Osteoblast (primary cell): ENCODE results near the gene TIMM13. TPM values are rescaled to one million over a fixed set of nuclear protein-coding genes. Genes with fewer than 3 reads are reported as not detected.

Experiments used
- DNase-seq: peaks from one replicate; pipeline ENCODE4 v3.0.0; 2011; ENCODE audit warnings: low spot score, mixed read lengths; ENCODE audit not compliant: insufficient read length; ENCODE audit errors: missing footprints
- H2AFZ ChIP-seq: 2 replicates; pipeline ENCODE4 v1.6.0; 2011; ENCODE audit warnings: mild to moderate bottlenecking, low read length
- H3K27ac ChIP-seq: 2 replicates; pipeline ENCODE4 v1.5.1; 2011; ENCODE audit warnings: mild to moderate bottlenecking, low read depth, low read length, moderate library complexity
- H3K27me3 ChIP-seq: 2 replicates; pipeline ENCODE4 v1.6.0; 2012; ENCODE audit warnings: mild to moderate bottlenecking, control low read depth, inconsistent platforms, low read length, moderate library complexity; ENCODE audit not compliant: insufficient read depth
- H3K36me3 ChIP-seq: 2 replicates; pipeline ENCODE4 v1.5.1; 2011; ENCODE audit warnings: mild to moderate bottlenecking, low read length, control low read depth, moderate library complexity; ENCODE audit not compliant: insufficient read depth
- H3K4me1 ChIP-seq: 2 replicates; pipeline ENCODE4 v1.5.1; 2011; ENCODE audit warnings: mild to moderate bottlenecking, low read length, control low read depth, moderate library complexity; ENCODE audit not compliant: insufficient read depth
- H3K4me2 ChIP-seq: 2 replicates; pipeline ENCODE4 v1.6.0; 2011; ENCODE audit warnings: mild to moderate bottlenecking, low read length; ENCODE audit not compliant: insufficient read depth
- H3K4me3 ChIP-seq: fragments of 200-600 bp; sonication (generic); 3 replicates; pipeline ENCODE4 v1.5.1; 2012; ENCODE audit warnings: mild to moderate bottlenecking, low read length, inconsistent platforms; ENCODE audit not compliant: insufficient read depth
- H3K79me2 ChIP-seq: 2 replicates; pipeline ENCODE4 v1.6.0; 2012; ENCODE audit warnings: mild to moderate bottlenecking, low read length, control low read depth, inconsistent platforms; ENCODE audit not compliant: insufficient read depth
- H3K9me3 ChIP-seq: 2 replicates; pipeline ENCODE4 v1.5.1; 2011; ENCODE audit warnings: low read depth, low read length, control low read depth
- H4K20me1 ChIP-seq: 2 replicates; pipeline ENCODE4 v1.6.0; 2012; ENCODE audit warnings: mild to moderate bottlenecking, low read length, control low read depth; ENCODE audit not compliant: insufficient read depth
- total RNA-seq: library from RNA; depleted of rRNA; stranded (reverse); fragments of >200 nt; gene quantifications from 2 replicates; pipeline ENCODE4 v1.2.3, GENCODE V29; 2012
- TF ChIP-seq, protein P1 (sequence below): IDR thresholded peaks from 2 replicates; pipeline ENCODE4 v1.5.1; 2011; ENCODE audit warnings: mild to moderate bottlenecking, low read depth, low read length, moderate library complexity; ENCODE audit errors: extremely low read depth

Gene TIMM13
- total RNA-seq, 1 donor = 27.9 TPM

- Histone ChIP-seq H3K27ac (no peak overlapping the region), H3K36me3 (no peaks in the 10 kb centered on the region), H3K27me3 (no peaks in the 10 kb centered on the region), H3K4me1 (peaks cover 9% of the 10 kb centered on the region), H2AFZ (no peak overlapping the region), H4K20me1 (no peaks in the 10 kb centered on the region), H3K4me2 (no peak overlapping the region), H3K9me3 (peaks cover 4% of the 10 kb centered on the region), H3K79me2 (no peaks in the 10 kb centered on the region), H3K4me3 (no peak overlapping the region)
- TF ChIP-seq, protein P1, sequence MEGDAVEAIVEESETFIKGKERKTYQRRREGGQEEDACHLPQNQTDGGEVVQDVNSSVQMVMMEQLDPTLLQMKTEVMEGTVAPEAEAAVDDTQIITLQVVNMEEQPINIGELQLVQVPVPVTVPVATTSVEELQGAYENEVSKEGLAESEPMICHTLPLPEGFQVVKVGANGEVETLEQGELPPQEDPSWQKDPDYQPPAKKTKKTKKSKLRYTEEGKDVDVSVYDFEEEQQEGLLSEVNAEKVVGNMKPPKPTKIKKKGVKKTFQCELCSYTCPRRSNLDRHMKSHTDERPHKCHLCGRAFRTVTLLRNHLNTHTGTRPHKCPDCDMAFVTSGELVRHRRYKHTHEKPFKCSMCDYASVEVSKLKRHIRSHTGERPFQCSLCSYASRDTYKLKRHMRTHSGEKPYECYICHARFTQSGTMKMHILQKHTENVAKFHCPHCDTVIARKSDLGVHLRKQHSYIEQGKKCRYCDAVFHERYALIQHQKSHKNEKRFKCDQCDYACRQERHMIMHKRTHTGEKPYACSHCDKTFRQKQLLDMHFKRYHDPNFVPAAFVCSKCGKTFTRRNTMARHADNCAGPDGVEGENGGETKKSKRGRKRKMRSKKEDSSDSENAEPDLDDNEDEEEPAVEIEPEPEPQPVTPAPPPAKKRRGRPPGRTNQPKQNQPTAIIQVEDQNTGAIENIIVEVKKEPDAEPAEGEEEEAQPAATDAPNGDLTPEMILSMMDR = no peak
- DNase-seq = peak; percentile 79
These were observed 46.1 kb downstream of the TIMM13 start for GRCh38 chr19:2381148-2381820.

DNA sequence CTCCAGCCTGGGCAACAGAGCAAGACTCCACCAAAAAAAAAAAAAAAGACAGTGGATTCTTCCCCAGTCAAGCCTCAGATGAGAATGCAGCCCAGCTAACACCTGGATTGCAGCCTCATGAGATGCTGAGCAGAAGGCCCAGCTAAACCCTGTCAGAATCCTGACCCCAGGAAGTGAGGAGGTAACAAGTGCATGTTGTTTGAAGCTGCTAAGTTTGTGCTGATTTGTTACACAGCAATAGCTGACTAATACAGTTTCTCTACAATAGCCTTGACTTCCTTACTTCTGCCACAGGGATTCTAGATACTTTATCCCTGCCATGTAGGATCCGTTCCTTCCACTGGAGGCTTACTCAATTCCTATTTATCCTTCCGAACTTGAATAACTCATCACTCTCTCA is 46.8 kb downstream of the TIMM13 start:
- H3K79me2 ChIP-seq = no peaks in the 10 kb centered on the region
- H3K4me2 ChIP-seq = no peak overlapping the region
- no peak overlapping the region for H3K27ac ChIP-seq
- H3K4me3 ChIP-seq = no peak overlapping the region
- no peak for DNase-seq
- H3K27me3 ChIP-seq = no peaks in the 10 kb centered on the region
- no peaks in the 10 kb centered on the region for H4K20me1 ChIP-seq
- H3K9me3 ChIP-seq = peaks cover 4% of the 10 kb centered on the region
- peaks cover 9% of the 10 kb centered on the region for H3K4me1 ChIP-seq
- TF ChIP-seq, protein P1 = no peak
- H2AFZ ChIP-seq = no peak overlapping the region
- H3K36me3 ChIP-seq = no peaks in the 10 kb centered on the region

GRCh38 chr19:2376784-2377519 is 50.4 kb downstream of the TIMM13 start:
- H2AFZ ChIP-seq = no peak overlapping the region
- H3K9me3 ChIP-seq = peaks cover 4% of the 10 kb centered on the region
- H4K20me1 ChIP-seq = no peaks in the 10 kb centered on the region
- TF ChIP-seq, protein P1 = no peak
- no peak overlapping the region for H3K4me3 ChIP-seq
- no peak overlapping the region for H3K27ac ChIP-seq
- no peaks in the 10 kb centered on the region for H3K27me3 ChIP-seq
- DNase-seq = peak; percentile 80
- H3K79me2 ChIP-seq = no peaks in the 10 kb centered on the region
- H3K4me1 ChIP-seq = no peaks in the 10 kb centered on the region
- no peak overlapping the region for H3K4me2 ChIP-seq
- no peaks in the 10 kb centered on the region for H3K36me3 ChIP-seq

Other genes starting within 250 kb of the TIMM13 start
- 32.1 and 43.4 TPM in 2 replicates for gene PLEKHJ1, start 191.3 kb downstream of the TIMM13 start, total RNA-seq
- 27.1 and 27.9 TPM in 2 replicates for gene SF3A2, start 190.8 kb downstream of the TIMM13 start, total RNA-seq
- gene AMH, start 178.3 kb downstream of the TIMM13 start, total RNA-seq = under 0.01 and 0.29 TPM in 2 replicates
- gene JSRP1, start 171.2 kb downstream of the TIMM13 start, total RNA-seq = 0.72 TPM in 1 of 2 replicates, not detected in the other
- gene PEAK3, start 145.4 kb downstream of the TIMM13 start, total RNA-seq = under 0.01 TPM in 1 of 2 replicates, not detected in the other
- gene LINGO3, start 119.4 kb downstream of the TIMM13 start, total RNA-seq = not detected in 2 replicates
- 46.9 and 57.9 TPM in 2 replicates for gene LSM7, start 99.0 kb downstream of the TIMM13 start, total RNA-seq
- gene SPPL2B, start 98.9 kb downstream of the TIMM13 start, total RNA-seq = 32.6 and 34.5 TPM in 2 replicates
- gene TMPRSS9, start 67.3 kb downstream of the TIMM13 start, total RNA-seq = 0.29 and 1.1 TPM in 2 replicates
- 24.2 and 24.6 TPM in 2 replicates for gene LMNB2, start 29.4 kb upstream of the TIMM13 start, total RNA-seq
- 41.8 and 46.3 TPM in 2 replicates for gene GADD45B, start 48.5 kb upstream of the TIMM13 start, total RNA-seq